Kidney epithelial cell (primary cell): ENCODE measurements around the gene ZNF366. TPM values are rescaled to one million over a fixed set of nuclear protein-coding genes. Genes with fewer than 3 reads are reported as not detected.
"Not testable (repeated sequence)": the region's sequence is repeated elsewhere in the genome, so short reads cannot be mapped to it uniquely, and the experiment has no call there.

ENCODE experiments used
- DNase-seq: peaks from one replicate; pipeline ENCODE4 v3.0.0-alpha.2; 2010; ENCODE audit warnings: low read depth
- H3K27me3 ChIP-seq: 2 replicates; pipeline ENCODE4 v1.6.0; 2011; ENCODE audit warnings: low read length; ENCODE audit not compliant: control insufficient read depth, insufficient read depth
- H3K36me3 ChIP-seq: 2 replicates; pipeline ENCODE4 v1.5.1; 2011; ENCODE audit warnings: low read length; ENCODE audit not compliant: control insufficient read depth, insufficient read depth
- H3K4me3 ChIP-seq: 2 replicates; pipeline ENCODE4 v1.5.1; 2011; ENCODE audit warnings: low read depth, mild to moderate bottlenecking, control low read depth, low read length
- total RNA-seq: library from RNA; depleted of rRNA; stranded (reverse); fragments of >200 nt; gene quantifications from 2 replicates; pipeline ENCODE4 v1.2.3, GENCODE V29; 2015
- TF ChIP-seq, protein P1 (sequence below): IDR thresholded peaks from 2 replicates; pipeline ENCODE4 v1.5.1; 2011; ENCODE audit warnings: mild to moderate bottlenecking, moderate library complexity, low read length, control low read depth, inconsistent platforms; ENCODE audit not compliant: insufficient read depth, poor library complexity, severe bottlenecking

ZNF366 gene
- total RNA-seq, 1 donor from 2014 or later, result 0.13 TPM

DNA sequence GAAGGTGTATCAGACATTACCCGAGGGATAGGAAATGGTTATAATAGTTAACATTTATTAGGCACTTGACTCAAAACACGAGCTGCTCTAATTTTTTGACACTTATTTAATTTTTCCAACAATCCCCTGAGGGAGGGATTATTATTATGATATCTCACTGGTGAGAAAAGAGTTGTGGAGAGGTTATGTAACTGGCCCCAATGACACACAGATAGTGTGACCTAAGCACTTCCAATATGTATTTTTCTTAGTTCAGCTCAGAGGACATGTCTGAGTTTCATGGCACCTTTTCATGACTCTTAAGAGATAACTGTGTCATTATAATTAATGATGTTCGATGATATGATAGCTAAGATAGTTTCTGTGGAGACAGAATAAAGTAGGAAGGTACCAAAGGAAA, 100.1 kb downstream of the ZNF366 start:
- TF ChIP-seq, protein P1, sequence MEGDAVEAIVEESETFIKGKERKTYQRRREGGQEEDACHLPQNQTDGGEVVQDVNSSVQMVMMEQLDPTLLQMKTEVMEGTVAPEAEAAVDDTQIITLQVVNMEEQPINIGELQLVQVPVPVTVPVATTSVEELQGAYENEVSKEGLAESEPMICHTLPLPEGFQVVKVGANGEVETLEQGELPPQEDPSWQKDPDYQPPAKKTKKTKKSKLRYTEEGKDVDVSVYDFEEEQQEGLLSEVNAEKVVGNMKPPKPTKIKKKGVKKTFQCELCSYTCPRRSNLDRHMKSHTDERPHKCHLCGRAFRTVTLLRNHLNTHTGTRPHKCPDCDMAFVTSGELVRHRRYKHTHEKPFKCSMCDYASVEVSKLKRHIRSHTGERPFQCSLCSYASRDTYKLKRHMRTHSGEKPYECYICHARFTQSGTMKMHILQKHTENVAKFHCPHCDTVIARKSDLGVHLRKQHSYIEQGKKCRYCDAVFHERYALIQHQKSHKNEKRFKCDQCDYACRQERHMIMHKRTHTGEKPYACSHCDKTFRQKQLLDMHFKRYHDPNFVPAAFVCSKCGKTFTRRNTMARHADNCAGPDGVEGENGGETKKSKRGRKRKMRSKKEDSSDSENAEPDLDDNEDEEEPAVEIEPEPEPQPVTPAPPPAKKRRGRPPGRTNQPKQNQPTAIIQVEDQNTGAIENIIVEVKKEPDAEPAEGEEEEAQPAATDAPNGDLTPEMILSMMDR, result no peak
- Histone ChIP-seq H3K4me3 (no peak overlapping the region), H3K27me3 (no peaks in the 10 kb centered on the region), H3K36me3 (no peaks in the 10 kb centered on the region)
- no peak for DNase-seq

DNA sequence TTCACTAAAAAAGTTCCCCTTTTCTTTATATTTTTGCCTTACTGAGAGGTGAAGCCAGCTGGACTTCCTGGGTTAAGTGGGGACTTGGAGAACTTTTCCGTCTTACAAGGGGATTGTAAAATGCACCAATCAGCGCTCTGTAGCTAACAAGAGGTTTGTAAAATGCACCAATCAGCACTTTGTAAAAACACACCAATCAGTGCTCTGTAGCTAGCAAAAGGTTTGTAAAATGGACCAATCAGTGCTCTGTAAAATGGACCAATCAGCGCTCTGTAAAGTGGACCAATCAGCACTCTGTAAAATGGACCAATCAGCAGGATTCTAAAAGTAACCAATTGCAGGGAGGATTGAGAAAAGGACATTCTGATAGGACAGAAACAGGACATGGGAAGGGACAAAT, 102.4 kb downstream of the ZNF366 start:
- H3K4me3 ChIP-seq, H3K27me3 ChIP-seq, DNase-seq, H3K36me3 ChIP-seq: not testable (repeated sequence)

DNA sequence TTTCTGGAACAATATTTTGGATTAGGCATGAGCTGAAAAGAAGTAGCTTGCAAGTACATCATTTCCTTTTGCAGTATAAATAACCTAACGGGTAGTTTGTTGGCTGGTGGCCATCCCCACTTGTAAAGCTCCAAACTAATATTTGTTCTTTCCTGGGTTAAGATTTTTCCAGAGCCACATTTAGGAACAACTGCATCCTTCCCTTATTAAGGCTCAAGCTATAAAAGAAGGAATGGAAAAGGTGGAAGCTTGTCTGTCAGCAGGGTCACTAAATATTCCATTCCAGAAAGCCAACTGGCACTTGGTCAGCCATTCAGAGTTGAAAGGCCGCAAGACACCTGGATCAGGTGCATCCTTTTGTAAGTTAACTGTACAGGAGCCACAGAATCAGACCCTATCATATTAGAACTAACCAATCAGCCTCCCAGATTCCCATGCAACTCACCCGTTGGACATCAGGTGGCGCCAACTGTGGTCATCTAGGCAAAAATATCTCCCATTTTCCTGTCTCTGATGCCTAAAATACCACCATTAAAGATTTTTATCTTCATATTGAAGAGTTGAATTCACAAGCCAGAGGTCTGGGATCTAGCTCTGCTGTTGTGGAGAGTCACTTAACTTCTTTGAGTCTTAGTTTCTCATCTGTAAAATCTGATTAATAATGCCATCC, 104.1 kb downstream of the ZNF366 start:
- Histone ChIP-seq H3K36me3 (no peaks in the 10 kb centered on the region), H3K4me3 (no peak overlapping the region), H3K27me3 (no peaks in the 10 kb centered on the region)
- DNase-seq, result no peak
- TF ChIP-seq, protein P1, result peak; percentile 35

DNA sequence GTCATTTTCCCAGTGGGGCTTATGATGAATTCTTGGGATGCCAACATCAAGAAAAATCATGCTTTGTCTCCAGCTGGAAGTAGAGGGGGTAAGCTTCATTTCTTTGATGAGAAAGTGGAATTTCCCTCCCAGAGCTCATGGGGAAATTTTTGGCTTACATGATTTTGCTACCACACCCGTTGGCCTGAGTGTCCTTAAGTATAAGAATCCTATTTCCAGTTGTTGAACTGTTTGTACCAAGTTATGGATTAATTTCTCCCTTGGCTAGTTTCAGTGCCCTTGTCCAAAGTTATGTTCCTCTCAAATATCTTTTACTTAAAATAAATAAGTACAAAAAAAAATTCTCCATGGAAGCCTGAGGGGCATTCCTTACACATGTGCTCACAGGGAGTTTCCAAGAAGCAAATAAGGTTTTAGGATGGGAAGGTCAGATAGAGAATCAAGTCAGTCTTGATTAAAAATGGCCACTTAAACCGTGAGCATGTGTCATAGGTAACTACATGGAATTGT, 104.8 kb downstream of the ZNF366 start:
- H3K36me3 ChIP-seq, result no peaks in the 10 kb centered on the region
- no peak for DNase-seq
- TF ChIP-seq, protein P1, result no peak
- H3K27me3 ChIP-seq, result no peaks in the 10 kb centered on the region
- no peak overlapping the region for H3K4me3 ChIP-seq

DNA sequence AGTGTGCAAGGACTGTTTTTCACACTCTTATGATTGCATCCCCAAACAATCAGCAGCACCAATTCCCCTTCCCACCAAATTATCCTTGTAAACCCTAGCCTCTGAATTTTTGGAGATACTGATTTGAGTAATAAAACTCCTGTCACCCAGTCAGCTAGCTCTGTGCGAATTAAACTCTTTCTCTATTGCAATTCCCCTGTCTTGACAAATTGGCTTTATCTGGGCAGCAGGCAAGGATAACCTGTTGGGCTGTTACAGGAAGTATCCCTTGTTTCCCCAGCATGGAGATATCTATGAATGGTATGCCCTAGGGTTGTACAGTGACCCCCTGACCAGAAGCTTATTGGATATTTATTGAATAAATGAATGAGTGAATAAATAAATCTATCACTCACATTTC, 106.3 kb downstream of the ZNF366 start:
- no peaks in the 10 kb centered on the region for H3K36me3 ChIP-seq
- TF ChIP-seq, protein P1, result no peak
- H3K4me3 ChIP-seq, result no peak overlapping the region
- no peaks in the 10 kb centered on the region for H3K27me3 ChIP-seq
- no peak for DNase-seq

DNA sequence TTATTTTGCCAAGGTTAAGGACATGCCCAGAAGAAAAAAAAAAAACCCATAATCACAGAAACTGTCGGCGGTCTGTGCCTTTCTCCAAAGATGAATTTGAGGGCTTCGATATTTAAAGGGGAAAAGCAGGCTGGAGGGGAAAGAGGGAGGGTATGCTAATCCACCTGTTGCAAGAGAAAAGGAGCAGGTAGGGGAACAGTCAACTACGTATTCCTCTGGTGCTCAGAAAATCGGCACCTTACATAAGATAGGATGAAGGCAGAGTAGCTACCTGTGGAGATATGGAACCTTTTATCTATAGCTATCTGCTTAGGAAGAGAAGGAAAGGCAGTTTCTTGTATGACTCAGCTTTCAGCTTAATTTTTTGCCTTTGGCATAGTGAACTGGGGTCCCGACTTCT, 109.4 kb downstream of the ZNF366 start:
- no peaks in the 10 kb centered on the region for H3K36me3 ChIP-seq
- TF ChIP-seq, protein P1, result no peak
- no peaks in the 10 kb centered on the region for H3K27me3 ChIP-seq
- H3K4me3 ChIP-seq, result no peak overlapping the region
- DNase-seq, result no peak
